GM21423 (cell line): ENCODE data around the gene EPHA5.
"Not testable (repeated sequence)": the region's sequence is repeated elsewhere in the genome, so short reads cannot be mapped to it uniquely, and the experiment has no call there.

Source experiments
- ATAC-seq: cut with Tn5 transposase; IDR thresholded peaks from one replicate; pipeline ENCODE4 v1.9.1; 2021; ENCODE audit warnings: mild to moderate bottlenecking, moderate library complexity; ENCODE audit not compliant: unreplicated experiment

EPHA5 gene

GRCh38 chr4:65386927-65387326 is 283.4 kb downstream of the EPHA5 start:
- no peak for ATAC-seq

DNA sequence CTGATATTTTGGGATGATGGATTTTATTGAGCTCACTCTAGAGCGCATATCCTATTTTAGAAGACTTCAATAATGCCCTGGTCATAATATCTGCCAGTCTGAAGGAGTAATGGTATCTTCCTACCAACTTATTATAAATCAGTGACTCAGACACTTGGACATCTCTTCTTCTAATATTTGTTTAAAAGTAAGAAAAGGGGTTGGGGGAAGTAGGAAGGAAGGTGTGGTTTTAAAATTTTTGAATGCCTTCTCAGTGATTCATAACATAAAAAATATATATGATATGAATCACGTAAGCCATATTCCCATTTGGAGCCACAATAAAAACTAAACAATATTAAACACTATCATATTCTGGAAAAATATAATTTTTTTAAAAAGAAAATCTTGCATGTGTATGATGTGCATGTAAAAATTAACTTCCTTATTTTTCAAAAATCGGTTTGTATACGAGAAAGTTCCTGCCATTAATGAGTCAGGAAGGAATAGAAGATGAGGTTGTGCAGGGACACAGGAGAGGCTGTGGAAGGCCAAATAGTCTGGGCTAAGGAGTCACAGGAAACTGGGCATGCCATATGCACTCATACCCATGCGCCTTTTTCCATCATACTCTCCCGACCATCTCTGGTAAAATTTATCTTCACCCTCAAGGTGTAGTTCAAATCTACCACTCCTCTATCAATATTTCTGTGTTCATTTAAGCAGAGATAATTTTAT is 286.5 kb downstream of the EPHA5 start:
- no peak for ATAC-seq

DNA sequence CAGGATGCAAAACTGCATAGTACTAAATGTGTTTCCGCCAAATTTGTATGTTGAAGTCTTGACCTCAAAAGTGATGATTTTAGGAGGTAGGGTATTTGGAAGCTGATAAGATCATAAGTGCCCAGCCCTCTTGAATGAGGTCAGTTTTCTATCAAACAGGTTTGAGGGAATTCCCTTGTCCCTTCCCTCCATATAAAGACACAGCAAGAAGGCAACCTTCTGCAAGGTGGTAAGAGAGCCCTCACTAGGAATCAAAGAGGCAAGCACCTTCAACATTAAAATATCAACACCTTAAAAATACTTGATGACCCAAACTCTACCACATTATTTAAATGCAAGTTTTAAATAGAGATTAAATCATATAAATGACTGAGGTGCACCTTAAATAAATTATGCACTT is 288.6 kb downstream of the EPHA5 start:
- ATAC-seq: no peak

- no peak for ATAC-seq
Observed at GRCh38 chr4:65370709-65371108, 299.6 kb downstream of the EPHA5 start.

DNA sequence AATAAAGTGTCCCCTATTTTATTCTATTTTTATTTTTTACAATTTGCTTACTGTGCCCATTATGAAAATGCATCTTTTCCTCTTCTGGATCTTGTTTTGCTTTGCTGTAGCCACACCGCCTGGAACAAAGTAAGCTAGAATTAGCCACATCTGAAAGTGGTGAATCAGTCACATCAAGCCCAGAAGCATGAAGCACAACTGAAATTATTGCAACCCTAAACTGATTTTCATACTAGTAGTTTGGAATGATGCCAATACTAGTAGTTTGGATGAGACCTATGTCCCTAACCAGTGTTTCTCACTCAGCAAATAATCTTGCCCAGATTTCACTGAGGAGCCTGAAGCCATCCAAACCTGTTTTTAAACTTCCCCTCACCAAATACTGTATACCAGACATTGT is 303.0 kb downstream of the EPHA5 start:
- no peak for ATAC-seq

GRCh38 chr4:65358914-65359313 is 311.4 kb downstream of the EPHA5 start:
- no peak for ATAC-seq

GRCh38 chr4:65353098-65353497 is 317.2 kb downstream of the EPHA5 start:
- ATAC-seq: no peak

DNA sequence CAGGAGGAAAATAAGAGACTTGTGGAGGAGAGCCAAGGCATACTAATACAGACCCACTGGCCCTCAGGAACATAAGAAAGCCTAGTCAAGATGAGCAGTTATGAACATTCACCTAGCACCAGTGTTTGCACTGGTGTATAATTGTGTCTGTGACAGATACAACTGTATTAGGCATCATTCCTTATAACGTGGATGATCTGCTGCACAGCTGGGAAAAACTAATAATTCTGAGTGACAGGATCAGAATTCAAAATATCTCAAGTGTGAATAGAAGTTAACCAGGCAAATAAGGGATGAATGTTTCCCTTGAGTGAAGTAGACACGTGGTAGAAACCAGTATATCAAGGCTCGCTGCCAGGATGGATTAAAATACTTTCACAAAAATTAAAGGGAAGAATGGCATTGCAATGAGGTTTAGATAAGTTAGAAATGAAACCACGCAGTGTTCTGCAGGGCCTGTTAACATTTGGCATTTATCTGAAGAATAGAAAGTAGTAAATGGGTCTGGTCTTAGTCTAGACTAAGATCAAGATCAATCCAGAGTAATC is 325.9 kb downstream of the EPHA5 start:
- ATAC-seq: no peak

- ATAC-seq: no peak
Observed at GRCh38 chr4:65343342-65343741, 326.9 kb downstream of the EPHA5 start.

- ATAC-seq: no peak
Observed at GRCh38 chr4:65341557-65341956, 328.7 kb downstream of the EPHA5 start.

- ATAC-seq: no peak
Observed at GRCh38 chr4:65340382-65341109, 329.7 kb downstream of the EPHA5 start.

GRCh38 chr4:65337371-65337770 is 332.9 kb downstream of the EPHA5 start:
- ATAC-seq: no peak

DNA sequence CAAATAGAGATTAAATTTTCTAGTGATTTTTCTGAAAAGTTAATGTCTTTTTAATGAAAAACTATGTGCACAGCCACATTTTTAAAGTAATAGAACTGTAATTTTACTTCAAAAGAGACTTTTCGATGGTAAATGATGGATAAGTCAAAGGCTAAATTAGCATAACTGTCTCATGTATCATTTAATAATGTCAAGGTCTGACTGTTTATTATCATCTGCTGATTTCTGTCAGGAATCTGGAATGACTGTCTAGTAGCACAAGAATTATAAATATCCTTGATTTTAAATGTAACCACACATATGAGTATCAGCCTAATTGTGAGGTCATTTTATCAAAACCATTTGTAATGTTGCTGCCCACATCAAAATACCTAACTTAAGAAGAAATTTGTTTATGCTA is 333.8 kb downstream of the EPHA5 start:
- no peak for ATAC-seq

- no peak for ATAC-seq
Observed at GRCh38 chr4:65316534-65316933, 353.8 kb downstream of the EPHA5 start.

GRCh38 chr4:65311120-65311519 is 359.2 kb downstream of the EPHA5 start:
- no peak for ATAC-seq

DNA sequence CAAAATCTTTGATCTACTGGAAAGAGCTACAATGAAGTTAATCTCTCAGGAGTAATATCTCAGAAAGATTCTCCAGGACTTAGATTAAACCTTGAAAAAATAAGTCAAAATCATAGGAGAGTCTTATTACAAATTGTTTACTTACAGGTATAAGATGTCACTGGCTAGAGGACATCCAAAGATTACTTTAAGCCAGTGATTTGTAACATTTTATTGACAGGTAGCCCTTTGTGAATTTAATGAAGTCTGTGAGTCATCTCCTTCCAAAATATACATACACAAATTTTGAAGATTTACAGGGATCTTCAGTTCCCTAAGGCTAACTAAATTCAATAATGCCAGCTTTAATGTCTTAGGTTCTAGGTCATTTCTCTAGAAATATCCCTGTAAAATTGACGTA is 359.7 kb downstream of the EPHA5 start:
- no peak for ATAC-seq

DNA sequence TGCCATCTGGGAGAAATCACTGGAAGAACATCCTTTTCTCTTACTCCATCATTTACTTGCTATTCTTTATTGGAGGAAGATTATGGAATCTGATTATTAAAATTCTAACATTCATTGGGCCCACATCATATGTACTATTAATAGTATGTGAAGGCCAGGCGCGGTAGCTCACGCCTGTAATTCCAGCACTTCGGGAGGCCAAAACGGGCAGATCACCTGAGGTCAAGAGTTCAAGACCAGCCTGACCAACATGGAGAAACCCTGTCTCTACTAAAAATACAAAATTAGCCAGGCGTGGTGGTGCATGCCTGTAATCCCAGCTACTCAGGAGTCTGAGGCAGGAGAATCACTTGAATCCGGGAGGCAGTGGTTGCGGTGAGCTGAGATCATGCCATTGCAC is 361.7 kb downstream of the EPHA5 start:
- not testable (repeated sequence) for ATAC-seq

- no peak for ATAC-seq
Observed at GRCh38 chr4:65302145-65302544, 368.1 kb downstream of the EPHA5 start.

DNA sequence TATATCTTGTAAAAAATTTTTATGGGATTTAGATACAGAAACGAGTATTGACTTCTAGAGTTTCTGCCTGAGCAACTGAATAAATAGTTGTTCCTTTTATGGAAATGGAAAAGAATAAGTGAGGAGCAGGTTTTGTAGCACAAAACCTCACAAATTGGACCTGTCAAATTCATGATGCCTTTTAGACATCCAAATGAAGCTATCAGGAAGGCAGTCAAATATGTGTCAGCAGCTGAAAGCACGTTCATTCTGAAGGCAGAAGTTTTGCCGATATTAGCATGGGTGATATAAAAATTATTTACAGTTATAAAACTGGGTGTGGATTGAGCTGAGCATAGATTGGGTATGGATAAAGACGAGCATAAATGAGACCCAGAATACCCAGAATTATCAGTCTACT is 374.0 kb downstream of the EPHA5 start:
- ATAC-seq: no peak

DNA sequence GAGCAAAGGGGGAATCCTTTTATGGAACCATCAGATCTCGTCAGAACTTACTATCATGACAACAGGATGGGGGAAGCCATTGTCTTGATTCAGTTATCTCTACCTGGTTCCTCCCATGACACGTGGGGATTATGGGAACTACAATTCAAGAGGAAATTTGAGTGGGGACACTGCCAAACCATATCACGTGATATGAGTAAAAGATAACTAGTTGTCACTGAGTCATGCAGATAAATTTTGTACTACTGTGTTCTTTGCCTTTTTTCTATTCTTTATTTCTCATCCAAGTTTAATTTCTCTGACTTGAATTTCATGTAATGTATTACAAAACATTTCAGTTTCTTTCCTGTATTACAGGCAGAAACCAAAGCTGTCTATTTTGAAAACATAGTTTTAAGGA is 383.2 kb downstream of the EPHA5 start:
- no peak for ATAC-seq
